MCF 10A (cell line): ENCODE results near the gene CHRND. TPM values are rescaled to one million over a fixed set of nuclear protein-coding genes. Genes with fewer than 3 reads are reported as not detected.

ENCODE experiments used
- BruUV-seq: library from RNA; stranded (reverse); fragments of 400-500 nt; replicated peaks from 2 replicates; lab custom pipeline; 2021; lab: Mats Ljungman, UMichigan
- CTCF ChIA-PET: fragments of 300-600 bp; sonication (Branson Sonifier 250); formaldehyde crosslinking; extraction: SDS; loops from one replicate; lab custom pipeline; 2021; ENCODE audit warnings: antibody characterized with exemption, inconsistent platforms; lab: Yijun Ruan, JAX
- POLR2A ChIA-PET: fragments of 300-600, 350-650 bp; sonication (Branson Sonifier 250); formaldehyde crosslinking; extraction: SDS; loops from one replicate; lab custom pipeline; 2020; ENCODE audit warnings: antibody characterized with exemption, inconsistent platforms; lab: Yijun Ruan, JAX
- DNase-seq: peaks from one replicate; pipeline ENCODE4 v3.0.0-alpha.2; 2018; ENCODE audit not compliant: unreplicated experiment
- H3K27ac Mint-ChIP-seq: one replicate; pipeline ENCODE4 v1.8.0; 2022; ENCODE audit warnings: mild to moderate bottlenecking, low read depth, mixed read lengths; ENCODE audit not compliant: unreplicated experiment
- H3K27me3 Mint-ChIP-seq: one replicate; pipeline ENCODE4 v1.8.0; 2022; ENCODE audit warnings: mixed read lengths; ENCODE audit not compliant: insufficient read depth, unreplicated experiment
- H3K36me3 Mint-ChIP-seq: one replicate; pipeline ENCODE4 v1.8.0; 2022; ENCODE audit warnings: mild to moderate bottlenecking, moderate library complexity, mixed read lengths; ENCODE audit not compliant: insufficient read depth, unreplicated experiment
- H3K4me1 Mint-ChIP-seq: one replicate; pipeline ENCODE4 v1.8.0; 2022; ENCODE audit warnings: mixed read lengths; ENCODE audit not compliant: insufficient read depth, unreplicated experiment
- H3K4me3 Mint-ChIP-seq: one replicate; pipeline ENCODE4 v1.8.0; 2022; ENCODE audit warnings: mild to moderate bottlenecking, moderate library complexity, mixed read lengths; ENCODE audit not compliant: unreplicated experiment
- H3K9me3 Mint-ChIP-seq: one replicate; pipeline ENCODE4 v1.8.0; 2022; ENCODE audit warnings: mixed read lengths; ENCODE audit not compliant: unreplicated experiment
- intact Hi-C: fragments of 100-400 bp; cut with micrococcal nuclease; formaldehyde crosslinking; loops from 2 replicates; pipeline ENCODE4 v1.14.1; 2022
- total RNA-seq: library from RNA; stranded (reverse); gene quantifications from 2 replicates; pipeline ENCODE4 v1.2.3, GENCODE V29; 2022
- TF ChIP-seq, protein P1 (sequence below): fragments of 200-600 bp; IDR thresholded peaks from one replicate; pipeline ENCODE4 v1.8.0; 2022; ENCODE audit warnings: antibody characterized with exemption, mild to moderate bottlenecking; ENCODE audit not compliant: unreplicated experiment

CHRND gene
- total RNA-seq, 1 experiment from 2014 or later, result not detected

DNA sequence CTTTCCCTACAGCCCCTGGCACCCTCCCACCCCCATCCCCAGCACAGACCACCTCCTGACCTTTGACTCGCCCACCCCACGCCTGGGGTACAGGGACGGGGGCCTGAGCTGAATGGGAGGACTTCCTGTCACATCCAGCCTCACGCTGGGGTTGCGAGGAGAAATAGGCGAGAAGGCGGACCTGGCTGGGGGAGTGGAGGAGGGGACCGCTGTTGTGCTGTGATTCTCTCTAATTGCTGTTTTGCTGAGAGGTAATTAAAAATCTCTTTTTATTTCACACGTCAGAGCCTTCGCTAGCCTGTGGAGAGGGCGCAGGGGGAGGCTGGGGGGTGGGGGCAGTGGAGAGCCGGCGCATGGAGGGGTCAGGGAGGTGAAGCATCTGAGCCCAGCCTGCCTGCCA, 28.6 kb upstream of the CHRND start:
- Mint-ChIP-seq H3K4me3 (no peak overlapping the region), H3K36me3 (no peaks in the 10 kb centered on the region), H3K9me3 (no peaks in the 10 kb centered on the region), H3K27ac (no peak overlapping the region), H3K4me1 (peaks cover 5% of the 10 kb centered on the region), H3K27me3 (peaks cover 12% of the 10 kb centered on the region)
- no peak for DNase-seq
- POLR2A ChIA-PET, result no interaction called here
- TF ChIP-seq, protein P1, sequence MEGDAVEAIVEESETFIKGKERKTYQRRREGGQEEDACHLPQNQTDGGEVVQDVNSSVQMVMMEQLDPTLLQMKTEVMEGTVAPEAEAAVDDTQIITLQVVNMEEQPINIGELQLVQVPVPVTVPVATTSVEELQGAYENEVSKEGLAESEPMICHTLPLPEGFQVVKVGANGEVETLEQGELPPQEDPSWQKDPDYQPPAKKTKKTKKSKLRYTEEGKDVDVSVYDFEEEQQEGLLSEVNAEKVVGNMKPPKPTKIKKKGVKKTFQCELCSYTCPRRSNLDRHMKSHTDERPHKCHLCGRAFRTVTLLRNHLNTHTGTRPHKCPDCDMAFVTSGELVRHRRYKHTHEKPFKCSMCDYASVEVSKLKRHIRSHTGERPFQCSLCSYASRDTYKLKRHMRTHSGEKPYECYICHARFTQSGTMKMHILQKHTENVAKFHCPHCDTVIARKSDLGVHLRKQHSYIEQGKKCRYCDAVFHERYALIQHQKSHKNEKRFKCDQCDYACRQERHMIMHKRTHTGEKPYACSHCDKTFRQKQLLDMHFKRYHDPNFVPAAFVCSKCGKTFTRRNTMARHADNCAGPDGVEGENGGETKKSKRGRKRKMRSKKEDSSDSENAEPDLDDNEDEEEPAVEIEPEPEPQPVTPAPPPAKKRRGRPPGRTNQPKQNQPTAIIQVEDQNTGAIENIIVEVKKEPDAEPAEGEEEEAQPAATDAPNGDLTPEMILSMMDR, result no peak
- intact Hi-C loops, result no loop called here
- BruUV-seq, result no TSS peak
- CTCF ChIA-PET, result no interaction called here

DNA sequence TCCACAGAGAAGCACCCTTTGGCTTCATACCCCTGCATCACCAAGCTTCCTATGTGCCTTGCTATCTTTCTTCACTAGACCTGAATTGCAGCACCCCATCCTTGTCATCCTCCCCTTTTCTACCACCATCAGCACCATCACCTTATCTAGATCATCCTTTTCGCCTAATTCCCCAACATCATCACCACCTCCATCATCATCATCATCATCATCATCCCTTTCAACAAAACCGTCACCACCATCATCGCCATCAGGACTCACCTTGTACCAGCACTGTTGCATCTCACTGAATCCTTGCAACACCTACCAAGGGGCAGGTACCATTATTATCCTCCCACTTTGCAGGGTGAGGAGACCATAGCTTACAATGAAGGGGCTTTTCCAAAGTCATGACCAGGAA, 27.5 kb upstream of the CHRND start:
- H3K27ac Mint-ChIP-seq, result no peak overlapping the region
- CTCF ChIA-PET, result no interaction called here
- POLR2A ChIA-PET, result no interaction called here
- TF ChIP-seq, protein P1, result no peak
- H3K27me3 Mint-ChIP-seq, result peaks cover 14% of the 10 kb centered on the region
- H3K9me3 Mint-ChIP-seq, result no peaks in the 10 kb centered on the region
- no peak for DNase-seq
- no TSS peak for BruUV-seq
- no peaks in the 10 kb centered on the region for H3K36me3 Mint-ChIP-seq
- H3K4me1 Mint-ChIP-seq, result no peaks in the 10 kb centered on the region
- H3K4me3 Mint-ChIP-seq, result no peak overlapping the region
- intact Hi-C loops, result no loop called here

DNA sequence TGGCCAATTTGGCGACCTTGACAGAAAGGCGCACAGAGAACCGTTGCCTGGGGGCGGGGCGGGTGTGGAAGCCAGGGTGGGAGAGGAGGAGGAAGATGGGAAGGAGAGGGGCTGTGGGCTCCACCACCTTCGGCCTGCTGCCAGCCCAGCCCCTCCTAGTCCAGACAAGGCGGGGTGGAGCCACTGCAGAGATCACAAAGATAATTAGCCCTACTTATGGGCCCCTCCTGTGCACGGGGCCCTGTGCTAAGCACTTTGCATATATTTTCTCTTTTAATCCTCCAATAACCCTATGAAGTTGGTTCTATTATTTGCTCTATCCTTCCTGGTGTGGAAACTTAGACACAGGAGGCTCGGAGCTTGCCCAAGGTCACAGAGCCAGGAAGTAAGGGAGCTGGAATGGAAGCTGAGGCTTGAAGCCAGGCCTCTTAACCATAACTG, 24.6 kb upstream of the CHRND start:
- H3K4me3 Mint-ChIP-seq, result no peak overlapping the region
- no TSS peak for BruUV-seq
- CTCF ChIA-PET, result no interaction called here

DNA sequence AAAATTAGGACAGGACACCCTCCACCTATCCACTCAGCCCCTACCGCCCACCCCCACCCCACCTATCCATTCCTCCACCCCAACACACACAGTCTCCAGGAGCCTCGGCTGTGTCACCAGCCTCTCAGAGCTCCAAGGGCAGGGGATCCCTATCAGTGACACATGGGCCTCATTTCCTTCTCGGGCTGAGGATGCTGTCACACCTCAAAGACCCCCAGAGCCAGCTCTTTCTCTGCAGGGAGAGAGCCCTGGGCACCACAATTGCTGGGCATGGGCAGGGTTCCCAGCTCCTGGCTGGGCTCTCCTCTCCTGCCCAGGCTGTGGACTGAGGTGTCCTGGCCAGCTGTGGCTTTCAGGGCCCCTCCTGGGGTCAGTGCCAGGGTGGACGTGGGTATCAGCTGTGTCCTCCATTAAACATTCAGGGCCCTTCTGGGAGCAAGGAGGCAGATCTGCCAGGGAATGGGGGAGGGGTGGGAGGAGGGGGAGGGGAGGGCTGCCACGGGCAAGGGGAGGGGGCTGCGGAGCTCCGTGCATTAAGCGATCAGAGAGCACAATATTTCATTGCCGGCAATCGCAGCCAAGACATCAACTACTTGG, 24.1 kb upstream of the CHRND start:
- no TSS peak for BruUV-seq
- Mint-ChIP-seq H3K4me3 (no peak overlapping the region), H3K4me1 (no peaks in the 10 kb centered on the region), H3K9me3 (no peaks in the 10 kb centered on the region), H3K27me3 (peaks cover 41% of the 10 kb centered on the region), H3K36me3 (no peaks in the 10 kb centered on the region), H3K27ac (no peak overlapping the region)
- TF ChIP-seq, protein P1, result no peak
- ChIA-PET CTCF (no interaction called here), POLR2A (no interaction called here)
- intact Hi-C loops, result no loop called here
- DNase-seq, result no peak

More for the DNA sequence above, 24.6 kb upstream of the CHRND start:
- Mint-ChIP-seq H3K27me3 (peaks cover 41% of the 10 kb centered on the region), H3K9me3 (no peaks in the 10 kb centered on the region), H3K4me1 (no peaks in the 10 kb centered on the region), H3K27ac (no peak overlapping the region), H3K36me3 (no peaks in the 10 kb centered on the region)
- TF ChIP-seq, protein P1, result no peak
- POLR2A ChIA-PET, result no interaction called here
- intact Hi-C loops, result no loop called here
- no peak for DNase-seq
